ENCODE measurements around the gene ISLR.

Gene ISLR

DNA sequence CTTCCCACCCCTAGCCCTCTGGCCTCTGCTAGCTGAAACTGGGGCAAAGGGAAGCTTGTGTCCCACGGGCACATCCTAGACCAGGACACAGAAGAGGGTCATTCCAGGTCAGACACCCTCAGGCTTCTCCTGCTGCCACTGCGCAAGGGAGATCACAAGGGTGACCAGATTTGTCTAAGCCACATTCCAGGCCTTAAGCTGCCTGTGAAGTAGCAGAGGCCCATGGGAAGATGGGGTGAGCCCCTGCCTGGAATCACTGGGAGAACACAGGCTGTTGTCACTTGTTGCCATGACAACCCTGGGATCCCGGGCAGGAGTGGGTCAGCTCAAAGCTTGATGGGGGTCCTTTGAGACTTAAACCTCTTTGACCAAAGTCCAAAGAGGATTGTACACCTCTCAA lies 18.3 kb downstream of the ISLR start:
- Histone ChIP-seq H3K4me3 (ENCODE audit: insufficient read length, low read depth) (no peak overlapping the region), H3K36me3 (ENCODE audit: insufficient read depth, insufficient read length, low read length) (peaks cover 5% of the 10 kb centered on the region), H3K27me3 (ENCODE audit: insufficient read depth, insufficient read length) (no peaks in the 10 kb centered on the region), H3K9me3 (ENCODE audit: insufficient read depth, low read length) (no peaks in the 10 kb centered on the region), H3K4me1 (ENCODE audit: insufficient read depth, insufficient read length) (peaks cover 3% of the 10 kb centered on the region), H3K9ac (ENCODE audit: insufficient read length, low read depth) (no peak overlapping the region)
- no peak for TF ChIP-seq SUZ12 (IDR thresholded peaks at IDR 0.05; ENCODE audit: extremely low read depth, insufficient read depth, insufficient read length)
- no peak for TF ChIP-seq ZNF274 (IDR thresholded peaks at IDR 0.05; ENCODE audit: low read depth, low read length)
- no peak for DNase-seq (ENCODE audit: low read depth, low spot score)

DNA sequence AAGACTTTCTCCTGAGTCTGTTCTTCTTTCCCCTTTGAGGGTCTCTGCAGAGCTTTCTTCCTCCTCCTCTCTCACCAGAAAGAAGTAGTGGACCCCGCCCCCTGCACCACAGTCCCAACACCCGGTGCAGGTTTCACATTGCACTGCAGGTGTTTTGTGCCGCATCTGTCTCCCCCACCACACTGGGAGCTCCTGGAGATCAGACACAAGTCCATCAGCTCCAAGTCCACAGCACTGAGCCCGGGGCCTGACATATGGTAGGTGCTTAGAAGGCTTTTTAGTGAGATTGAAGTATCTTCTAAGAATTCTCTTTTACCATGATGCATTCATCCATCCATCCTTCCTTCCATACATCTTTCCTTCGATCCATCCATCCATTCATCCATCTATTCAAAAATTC lies 19.2 kb downstream of the ISLR start:
- Histone ChIP-seq H3K9me3 (ENCODE audit: insufficient read depth, low read length) (no peaks in the 10 kb centered on the region), H3K4me1 (ENCODE audit: insufficient read depth, insufficient read length) (peaks cover 3% of the 10 kb centered on the region), H3K4me3 (ENCODE audit: insufficient read length, low read depth) (no peak overlapping the region), H3K36me3 (ENCODE audit: insufficient read depth, insufficient read length, low read length) (peaks cover 5% of the 10 kb centered on the region), H3K27me3 (ENCODE audit: insufficient read depth, insufficient read length) (no peaks in the 10 kb centered on the region), H3K9ac (ENCODE audit: insufficient read length, low read depth) (no peak overlapping the region)
- TF ChIP-seq SUZ12 (IDR thresholded peaks at IDR 0.05; ENCODE audit: extremely low read depth, insufficient read depth, insufficient read length): no peak
- TF ChIP-seq YY1 (IDR thresholded peaks at IDR 0.05; ENCODE audit: insufficient read depth, insufficient read length): no peak
- no peak for TF ChIP-seq ZNF274 (IDR thresholded peaks at IDR 0.05; ENCODE audit: low read depth, low read length)
- no peak for DNase-seq (ENCODE audit: low read depth, low spot score)

GRCh38 chr15:74193299-74193718 lies 19.8 kb downstream of the ISLR start:
- TF ChIP-seq YY1 (IDR thresholded peaks at IDR 0.05; ENCODE audit: insufficient read depth, insufficient read length) (no peak), SUZ12 (IDR thresholded peaks at IDR 0.05; ENCODE audit: extremely low read depth, insufficient read depth, insufficient read length) (no peak), ZNF274 (IDR thresholded peaks at IDR 0.05; ENCODE audit: low read depth, low read length) (no peak)
- peaks cover 5% of the 10 kb centered on the region for H3K36me3 ChIP-seq (ENCODE audit: insufficient read depth, insufficient read length, low read length)
- no peak overlapping the region for H3K9ac ChIP-seq (ENCODE audit: insufficient read length, low read depth)
- peaks cover 3% of the 10 kb centered on the region for H3K4me1 ChIP-seq (ENCODE audit: insufficient read depth, insufficient read length)
- H3K27me3 ChIP-seq (ENCODE audit: insufficient read depth, insufficient read length): no peaks in the 10 kb centered on the region
- DNase-seq (ENCODE audit: low read depth, low spot score): no peak
- no peak overlapping the region for H3K4me3 ChIP-seq (ENCODE audit: insufficient read length, low read depth)
- H3K9me3 ChIP-seq (ENCODE audit: insufficient read depth, low read length): no peaks in the 10 kb centered on the region

DNA sequence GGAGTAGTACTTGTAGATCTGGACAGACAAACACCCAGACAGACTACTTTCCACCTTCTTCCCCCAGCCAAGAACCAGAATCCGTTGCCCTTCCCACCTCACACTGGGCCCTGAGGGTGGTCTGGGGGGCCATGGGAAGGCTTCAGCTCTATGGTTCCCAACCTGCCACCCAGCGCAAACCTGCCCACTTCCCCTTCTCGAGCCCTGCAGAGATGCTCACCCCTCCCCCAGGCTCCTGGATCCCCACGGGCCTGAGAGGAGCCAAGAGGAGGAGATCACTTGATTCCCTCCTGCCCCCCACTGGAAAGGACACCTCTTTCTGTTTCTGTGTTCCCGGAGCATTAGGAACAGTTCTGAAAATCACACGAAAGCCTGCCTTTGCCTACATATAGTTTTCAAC lies 20.4 kb downstream of the ISLR start:
- DNase-seq (ENCODE audit: low read depth, low spot score): no peak
- H3K9ac ChIP-seq (ENCODE audit: insufficient read length, low read depth): no peak overlapping the region
- H3K27me3 ChIP-seq (ENCODE audit: insufficient read depth, insufficient read length): peaks cover 2% of the 10 kb centered on the region
- H3K36me3 ChIP-seq (ENCODE audit: insufficient read depth, insufficient read length, low read length): peaks cover 5% of the 10 kb centered on the region
- TF ChIP-seq SUZ12 (IDR thresholded peaks at IDR 0.05; ENCODE audit: extremely low read depth, insufficient read depth, insufficient read length) (no peak), ZNF274 (IDR thresholded peaks at IDR 0.05; ENCODE audit: low read depth, low read length) (no peak)
- H3K4me3 ChIP-seq (ENCODE audit: insufficient read length, low read depth): no peak overlapping the region
- H3K9me3 ChIP-seq (ENCODE audit: insufficient read depth, low read length): no peaks in the 10 kb centered on the region
- H3K4me1 ChIP-seq (ENCODE audit: insufficient read depth, insufficient read length): peaks cover 7% of the 10 kb centered on the region

DNA sequence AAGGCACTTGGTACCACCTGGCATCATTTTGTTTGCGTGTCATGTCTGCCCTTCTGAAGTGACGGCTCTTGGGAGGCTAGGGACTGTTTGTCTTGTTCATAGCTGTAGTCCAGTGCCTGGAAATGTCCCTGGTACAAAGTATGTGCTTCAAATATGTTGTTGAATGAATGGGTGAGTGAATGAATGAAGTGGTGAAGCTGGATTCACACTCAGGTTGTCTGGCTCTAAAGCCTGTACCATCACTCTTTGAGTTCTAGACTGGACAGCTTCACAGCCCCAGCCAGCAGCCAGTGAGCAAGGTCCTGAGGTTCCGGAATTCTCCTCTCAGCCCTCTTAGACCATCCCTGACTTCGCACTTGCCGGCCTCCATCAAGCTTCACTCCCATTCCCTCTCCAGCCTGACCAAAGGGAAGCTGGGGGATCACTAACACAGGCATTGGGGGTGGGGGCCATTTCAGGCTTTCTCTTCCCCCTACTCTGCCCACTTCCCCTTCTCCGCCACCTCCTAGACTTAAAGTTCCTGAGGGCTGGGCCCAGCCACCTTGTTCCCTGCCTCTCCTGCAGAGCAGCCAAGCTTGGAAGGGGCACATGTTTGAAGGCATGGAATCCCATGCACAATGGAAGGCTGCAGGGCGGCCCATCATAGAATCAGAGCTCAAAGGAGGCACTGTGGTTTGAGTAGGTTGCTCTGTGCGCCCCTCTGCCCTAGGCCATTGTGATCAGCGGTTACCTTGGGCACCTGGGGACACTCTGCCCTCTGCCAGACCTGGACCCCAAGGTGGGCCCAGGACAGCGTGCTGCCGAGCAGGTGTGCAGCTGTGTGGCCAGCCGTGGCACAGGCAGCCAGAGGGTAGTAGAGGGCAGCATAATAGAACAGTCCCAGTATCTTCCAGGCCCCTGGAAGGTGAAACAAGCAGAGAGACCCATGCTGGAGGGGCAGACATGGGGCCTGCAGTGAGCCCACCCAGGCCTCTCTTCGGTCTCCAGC lies 21.4 kb downstream of the ISLR start:
- H3K4me3 ChIP-seq (ENCODE audit: insufficient read length, low read depth): no peak overlapping the region
- DNase-seq (ENCODE audit: low read depth, low spot score): no peak
- H3K36me3 ChIP-seq (ENCODE audit: insufficient read depth, insufficient read length, low read length): peaks cover 5% of the 10 kb centered on the region
- H3K9ac ChIP-seq (ENCODE audit: insufficient read length, low read depth): no peak overlapping the region
- H3K9me3 ChIP-seq (ENCODE audit: insufficient read depth, low read length): no peaks in the 10 kb centered on the region
- TF ChIP-seq SUZ12 (IDR thresholded peaks at IDR 0.05; ENCODE audit: extremely low read depth, insufficient read depth, insufficient read length): no peak
- no peak for TF ChIP-seq YY1 (IDR thresholded peaks at IDR 0.05; ENCODE audit: insufficient read depth, insufficient read length)
- TF ChIP-seq ZNF274 (IDR thresholded peaks at IDR 0.05; ENCODE audit: low read depth, low read length): no peak
- peaks cover 12% of the 10 kb centered on the region for H3K4me1 ChIP-seq (ENCODE audit: insufficient read depth, insufficient read length)
- peaks cover 4% of the 10 kb centered on the region for H3K27me3 ChIP-seq (ENCODE audit: insufficient read depth, insufficient read length)

DNA sequence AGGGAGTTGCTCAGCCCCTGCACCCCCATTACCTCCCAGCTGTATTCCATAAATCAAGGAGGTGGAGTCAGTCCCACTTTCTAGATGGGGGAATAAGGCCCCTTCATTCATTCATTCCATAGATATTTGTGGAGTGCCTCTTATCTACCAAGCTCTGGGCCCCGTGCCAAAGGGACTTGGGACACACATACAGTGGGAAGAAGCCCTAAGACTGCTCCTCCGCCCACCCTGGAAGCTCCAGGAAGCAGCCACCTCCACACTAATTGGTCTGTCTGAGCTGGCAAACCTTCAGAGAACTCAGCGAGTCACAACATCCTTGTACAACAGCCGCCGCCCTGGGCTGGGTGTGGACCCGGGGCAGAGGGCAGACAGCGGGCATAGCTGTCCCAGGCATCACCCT lies 22.7 kb downstream of the ISLR start:
- DNase-seq (ENCODE audit: low read depth, low spot score): no peak
- no peak for TF ChIP-seq SUZ12 (IDR thresholded peaks at IDR 0.05; ENCODE audit: extremely low read depth, insufficient read depth, insufficient read length)
- TF ChIP-seq ZNF274 (IDR thresholded peaks at IDR 0.05; ENCODE audit: low read depth, low read length): no peak
- no peak for TF ChIP-seq YY1 (IDR thresholded peaks at IDR 0.05; ENCODE audit: insufficient read depth, insufficient read length)
- peaks cover 4% of the 10 kb centered on the region for H3K27me3 ChIP-seq (ENCODE audit: insufficient read depth, insufficient read length)
- H3K9me3 ChIP-seq (ENCODE audit: insufficient read depth, low read length): no peaks in the 10 kb centered on the region
- H3K4me3 ChIP-seq (ENCODE audit: insufficient read length, low read depth): no peak overlapping the region
- peaks cover 5% of the 10 kb centered on the region for H3K36me3 ChIP-seq (ENCODE audit: insufficient read depth, insufficient read length, low read length)
- H3K9ac ChIP-seq (ENCODE audit: insufficient read length, low read depth): no peak overlapping the region
- H3K4me1 ChIP-seq (ENCODE audit: insufficient read depth, insufficient read length): peaks cover 23% of the 10 kb centered on the region

- TF ChIP-seq YY1 (IDR thresholded peaks at IDR 0.05; ENCODE audit: insufficient read depth, insufficient read length) (no peak), SUZ12 (IDR thresholded peaks at IDR 0.05; ENCODE audit: extremely low read depth, insufficient read depth, insufficient read length) (no peak), ZNF274 (IDR thresholded peaks at IDR 0.05; ENCODE audit: low read depth, low read length) (no peak)
- H3K4me3 ChIP-seq (ENCODE audit: insufficient read length, low read depth): no peak overlapping the region
- no peak for DNase-seq (ENCODE audit: low read depth, low spot score)
- H3K27me3 ChIP-seq (ENCODE audit: insufficient read depth, insufficient read length): peaks cover 4% of the 10 kb centered on the region
- H3K4me1 ChIP-seq (ENCODE audit: insufficient read depth, insufficient read length): peaks cover 31% of the 10 kb centered on the region
- H3K9me3 ChIP-seq (ENCODE audit: insufficient read depth, low read length): no peaks in the 10 kb centered on the region
- no peak overlapping the region for H3K9ac ChIP-seq (ENCODE audit: insufficient read length, low read depth)
- H3K36me3 ChIP-seq (ENCODE audit: insufficient read depth, insufficient read length, low read length): peaks cover 5% of the 10 kb centered on the region
Measured at GRCh38 chr15:74197176-74197965, 23.9 kb downstream of the ISLR start.
